ENCODE data around the gene CHRNG.

Gene CHRNG

GRCh38 chr2:232551776-232552175 is 12.3 kb downstream of the CHRNG start:
- Histone ChIP-seq H3K4me3 (ENCODE audit: low read length) (peak overlapping the region; percentile 100), H4K20me1 (ENCODE audit: control insufficient read depth, insufficient read depth, low read depth, low read length) (0 out of 2 replicates have a peak, but pooled peaks cover 6% of the 10 kb centered on the region)

DNA sequence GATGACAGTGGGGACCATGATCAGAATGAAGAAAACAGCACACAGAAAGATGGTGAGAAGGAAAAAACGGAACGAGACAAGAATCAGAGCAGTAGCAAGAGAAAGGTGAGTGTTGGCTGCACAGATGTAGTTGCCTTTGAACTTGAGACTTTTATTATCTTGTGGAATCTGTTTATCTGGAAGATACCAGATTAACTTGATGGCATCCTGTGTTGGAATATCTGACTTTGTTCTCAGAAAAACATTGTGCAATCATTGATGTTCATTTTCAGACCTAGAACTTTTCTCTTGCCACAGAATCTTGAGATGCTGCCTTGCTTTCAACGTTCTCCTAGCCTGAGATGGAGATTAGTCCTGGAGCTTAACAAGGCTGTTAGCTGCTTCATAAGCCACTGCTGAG is 16.9 kb downstream of the CHRNG start:
- no peak overlapping the region for H3K4me2 ChIP-seq (ENCODE audit: low read length)
- H4K20me1 ChIP-seq (ENCODE audit: control insufficient read depth, insufficient read depth, low read depth, low read length), result peaks cover 3% of the 10 kb centered on the region; the same call in 1 of the 2 replicates
- H3K27ac ChIP-seq (ENCODE audit: low read depth, low read length), result no peak overlapping the region
- peaks cover 47% of the 10 kb centered on the region for H3K79me2 ChIP-seq (ENCODE audit: control insufficient read depth, low read length)
- H3K9me2 ChIP-seq (replicated peaks; ENCODE audit: control insufficient read depth, low read length), result no peaks in the 10 kb centered on the region
- H3K4me3 ChIP-seq (ENCODE audit: low read length), result no peak overlapping the region
- H3K27me3 ChIP-seq (ENCODE audit: control insufficient read depth, low read length), result no peaks in the 10 kb centered on the region
- no peaks in the 10 kb centered on the region for H3K9me3 ChIP-seq (ENCODE audit: control insufficient read depth, insufficient read depth, low read length)
- TF ChIP-seq EZH2phosphoT487 (IDR thresholded peaks at IDR 0.05; ENCODE audit: borderline replicate concordance, low read length), result no peak
- no peak for TF ChIP-seq CTCF (IDR thresholded peaks at IDR 0.05; ENCODE audit: low read depth, low read length, poor library complexity, severe bottlenecking)
- H3F3A ChIP-seq (ENCODE audit: control insufficient read depth, insufficient read depth), result no peaks in the 10 kb centered on the region
- H3K4me1 ChIP-seq (ENCODE audit: control insufficient read depth, low read length), result peaks cover 8% of the 10 kb centered on the region
- H3K36me3 ChIP-seq (ENCODE audit: control insufficient read depth, low read length), result peaks cover 70% of the 10 kb centered on the region

More at GRCh38 chr2:232551776-232552175, 12.3 kb downstream of the CHRNG start:
- Histone ChIP-seq H3K36me3 (ENCODE audit: control insufficient read depth, low read length) (peaks cover 70% of the 10 kb centered on the region), H3K9me2 (replicated peaks; ENCODE audit: control insufficient read depth, low read length) (no peaks in the 10 kb centered on the region), H3K27me3 (ENCODE audit: control insufficient read depth, low read length) (no peaks in the 10 kb centered on the region), H3K27ac (ENCODE audit: low read depth, low read length) (no peak overlapping the region), H3K4me1 (ENCODE audit: control insufficient read depth, low read length) (peaks cover 28% of the 10 kb centered on the region), H3F3A (ENCODE audit: control insufficient read depth, insufficient read depth) (no peaks in the 10 kb centered on the region), H3K9me3 (ENCODE audit: control insufficient read depth, insufficient read depth, low read length) (no peaks in the 10 kb centered on the region), H3K79me2 (ENCODE audit: control insufficient read depth, low read length) (peaks cover 93% of the 10 kb centered on the region), H3K4me2 (ENCODE audit: low read length) (peak overlapping the region; percentile 81)
- TF ChIP-seq CTCF (IDR thresholded peaks at IDR 0.05; ENCODE audit: low read depth, low read length, poor library complexity, severe bottlenecking), result no peak
- no peak for TF ChIP-seq EZH2phosphoT487 (IDR thresholded peaks at IDR 0.05; ENCODE audit: borderline replicate concordance, low read length)

- Histone ChIP-seq H3K4me2 (ENCODE audit: low read length) (no peak overlapping the region), H3K4me3 (ENCODE audit: low read length) (no peak overlapping the region), H3K27me3 (ENCODE audit: control insufficient read depth, low read length) (no peaks in the 10 kb centered on the region), H3F3A (ENCODE audit: control insufficient read depth, insufficient read depth) (no peaks in the 10 kb centered on the region), H3K27ac (ENCODE audit: low read depth, low read length) (no peak overlapping the region), H3K9me2 (replicated peaks; ENCODE audit: control insufficient read depth, low read length) (no peaks in the 10 kb centered on the region), H3K79me2 (ENCODE audit: control insufficient read depth, low read length) (no peaks in the 10 kb centered on the region), H3K9me3 (ENCODE audit: control insufficient read depth, insufficient read depth, low read length) (no peaks in the 10 kb centered on the region), H3K36me3 (ENCODE audit: control insufficient read depth, low read length) (peaks cover 60% of the 10 kb centered on the region), H3K4me1 (ENCODE audit: control insufficient read depth, low read length) (no peaks in the 10 kb centered on the region), H4K20me1 (ENCODE audit: control insufficient read depth, insufficient read depth, low read depth, low read length) (no peaks in the 10 kb centered on the region; the same call in 1 of the 2 replicates)
- no peak for TF ChIP-seq EZH2phosphoT487 (IDR thresholded peaks at IDR 0.05; ENCODE audit: borderline replicate concordance, low read length)
- TF ChIP-seq CTCF (IDR thresholded peaks at IDR 0.05; ENCODE audit: low read depth, low read length, poor library complexity, severe bottlenecking), result peak; percentile 22
Observed at GRCh38 chr2:232562515-232563151, 23.1 kb downstream of the CHRNG start.
